ENCODE measurements around the gene SFTPB.

SFTPB gene

GRCh38 chr2:85653996-85654395 is 14.0 kb downstream of the SFTPB start:
- Mint-ChIP-seq H3K27ac (no peak overlapping the region), H3K36me3 (ENCODE audit: low read depth) (peaks cover 50% of the 10 kb centered on the region)
- TF ChIP-seq CTCF (IDR thresholded peaks at IDR 0.05; ENCODE audit: unreplicated experiment in 3 of 3) = no peak

DNA sequence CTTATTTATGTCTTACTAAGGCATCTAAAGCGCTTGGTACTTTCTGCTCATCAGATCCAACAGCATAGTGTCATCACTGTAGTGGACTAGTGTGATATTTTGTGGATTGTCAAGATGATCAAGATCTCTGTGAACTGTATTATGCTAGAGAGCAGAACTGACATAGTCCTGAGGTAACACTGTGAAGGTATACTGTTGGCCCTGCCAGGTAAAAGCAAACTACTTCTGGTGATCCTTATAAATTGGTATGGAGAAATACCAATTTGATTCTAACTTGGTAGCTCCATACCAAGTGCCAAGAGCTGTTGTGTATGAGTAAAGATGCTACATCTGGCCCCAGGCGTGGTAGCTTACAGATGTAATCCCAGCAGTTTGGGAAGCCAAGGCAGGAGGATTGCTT is 15.9 kb downstream of the SFTPB start:
- H3K27me3 Mint-ChIP-seq (ENCODE audit: low read depth) = no peaks in the 10 kb centered on the region
- no peak overlapping the region for H3K4me3 Mint-ChIP-seq
- TF ChIP-seq CTCF (IDR thresholded peaks at IDR 0.05; ENCODE audit: unreplicated experiment in 3 of 3) = no peak

More at GRCh38 chr2:85653996-85654395, 14.0 kb downstream of the SFTPB start:
- no peaks in the 10 kb centered on the region for H3K9me3 Mint-ChIP-seq
- H3K4me1 Mint-ChIP-seq = no peaks in the 10 kb centered on the region
- H3K4me3 Mint-ChIP-seq = no peak overlapping the region
- no peaks in the 10 kb centered on the region for H3K27me3 Mint-ChIP-seq (ENCODE audit: low read depth)

DNA sequence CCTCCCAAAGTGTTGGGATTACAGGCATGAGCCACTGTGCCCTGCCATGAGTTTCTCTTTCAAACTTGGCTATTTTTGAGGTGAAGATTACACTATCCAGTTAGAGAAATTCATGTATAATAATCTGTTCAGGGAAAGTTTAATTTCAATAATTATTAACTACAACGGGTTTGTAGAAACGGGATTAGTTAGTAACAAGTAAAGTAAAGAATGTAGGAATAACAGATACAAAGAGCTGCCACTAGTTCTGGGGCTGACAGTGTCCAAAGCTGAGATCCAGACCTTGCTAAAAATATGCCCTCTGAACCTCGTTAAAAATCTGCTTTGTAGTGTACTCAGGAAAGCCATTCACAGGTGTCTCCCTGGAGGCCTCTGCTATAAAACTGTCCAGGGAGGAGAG is 16.9 kb downstream of the SFTPB start:
- H3K4me1 Mint-ChIP-seq = no peaks in the 10 kb centered on the region
- H3K9me3 Mint-ChIP-seq = no peaks in the 10 kb centered on the region
- H3K36me3 Mint-ChIP-seq (ENCODE audit: low read depth) = peaks cover 63% of the 10 kb centered on the region
- no peak overlapping the region for H3K4me3 Mint-ChIP-seq
- TF ChIP-seq CTCF (IDR thresholded peaks at IDR 0.05; ENCODE audit: unreplicated experiment in 3 of 3) = no peak
- H3K27me3 Mint-ChIP-seq (ENCODE audit: low read depth) = no peaks in the 10 kb centered on the region
- peak overlapping the region; percentile 86 to 88 (median 88) for H3K27ac Mint-ChIP-seq

More for the DNA sequence above, 15.9 kb downstream of the SFTPB start:
- Mint-ChIP-seq H3K36me3 (ENCODE audit: low read depth) (peaks cover 58% of the 10 kb centered on the region), H3K9me3 (no peaks in the 10 kb centered on the region), H3K4me1 (no peaks in the 10 kb centered on the region), H3K27ac (peak overlapping the region in 2 of 3 experiments; percentile 41 to 49)

- no peaks in the 10 kb centered on the region for H3K27me3 Mint-ChIP-seq (ENCODE audit: low read depth)
- no peak overlapping the region for H3K4me3 Mint-ChIP-seq
- peaks cover 67% of the 10 kb centered on the region for H3K36me3 Mint-ChIP-seq (ENCODE audit: low read depth)
- peak overlapping the region in 1 of 3 experiments; percentile 88 for H3K27ac Mint-ChIP-seq
- TF ChIP-seq CTCF (IDR thresholded peaks at IDR 0.05; ENCODE audit: unreplicated experiment in 3 of 3) = no peak
- no peaks in the 10 kb centered on the region for H3K9me3 Mint-ChIP-seq
- H3K4me1 Mint-ChIP-seq = no peaks in the 10 kb centered on the region
Observed at GRCh38 chr2:85650456-85650855, 17.5 kb downstream of the SFTPB start.

- Mint-ChIP-seq H3K4me1 (no peaks in the 10 kb centered on the region), H3K36me3 (ENCODE audit: low read depth) (peaks cover 73% of the 10 kb centered on the region), H3K4me3 (no peak overlapping the region), H3K9me3 (no peaks in the 10 kb centered on the region), H3K27me3 (ENCODE audit: low read depth) (no peaks in the 10 kb centered on the region), H3K27ac (no peak overlapping the region)
- no peak for TF ChIP-seq CTCF (IDR thresholded peaks at IDR 0.05; ENCODE audit: unreplicated experiment in 3 of 3)
Observed at GRCh38 chr2:85649201-85650190, 18.5 kb downstream of the SFTPB start.

All from nephron (organoid).